ENCODE results near the gene BTC.

DNA sequence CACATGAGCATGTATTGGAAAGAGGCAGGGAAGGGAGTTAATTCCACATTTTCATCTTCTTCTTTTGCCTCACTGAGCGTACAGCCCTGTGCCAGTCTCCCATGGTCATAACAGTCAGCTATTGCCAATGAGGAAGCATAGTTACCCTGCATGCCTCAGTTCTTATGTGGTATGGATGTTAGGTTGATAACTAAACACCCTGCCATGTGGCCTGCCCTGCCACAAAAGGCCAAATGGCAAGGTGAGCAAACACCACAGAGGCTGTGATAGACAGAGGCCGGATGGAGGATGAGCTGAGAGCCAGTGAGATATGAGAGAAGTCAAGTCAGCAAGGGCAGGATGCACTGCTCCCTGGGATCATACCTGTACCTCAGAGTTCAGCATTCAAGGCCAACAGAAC is 59.3 kb downstream of the BTC start:
- TF ChIP-seq, protein P1, sequence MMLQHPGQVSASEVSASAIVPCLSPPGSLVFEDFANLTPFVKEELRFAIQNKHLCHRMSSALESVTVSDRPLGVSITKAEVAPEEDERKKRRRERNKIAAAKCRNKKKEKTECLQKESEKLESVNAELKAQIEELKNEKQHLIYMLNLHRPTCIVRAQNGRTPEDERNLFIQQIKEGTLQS (IDR thresholded peaks at IDR 0.05): no peak
- TF ChIP-seq JUND (IDR thresholded peaks at IDR 0.05): no peak
- TF ChIP-seq, protein P2, sequence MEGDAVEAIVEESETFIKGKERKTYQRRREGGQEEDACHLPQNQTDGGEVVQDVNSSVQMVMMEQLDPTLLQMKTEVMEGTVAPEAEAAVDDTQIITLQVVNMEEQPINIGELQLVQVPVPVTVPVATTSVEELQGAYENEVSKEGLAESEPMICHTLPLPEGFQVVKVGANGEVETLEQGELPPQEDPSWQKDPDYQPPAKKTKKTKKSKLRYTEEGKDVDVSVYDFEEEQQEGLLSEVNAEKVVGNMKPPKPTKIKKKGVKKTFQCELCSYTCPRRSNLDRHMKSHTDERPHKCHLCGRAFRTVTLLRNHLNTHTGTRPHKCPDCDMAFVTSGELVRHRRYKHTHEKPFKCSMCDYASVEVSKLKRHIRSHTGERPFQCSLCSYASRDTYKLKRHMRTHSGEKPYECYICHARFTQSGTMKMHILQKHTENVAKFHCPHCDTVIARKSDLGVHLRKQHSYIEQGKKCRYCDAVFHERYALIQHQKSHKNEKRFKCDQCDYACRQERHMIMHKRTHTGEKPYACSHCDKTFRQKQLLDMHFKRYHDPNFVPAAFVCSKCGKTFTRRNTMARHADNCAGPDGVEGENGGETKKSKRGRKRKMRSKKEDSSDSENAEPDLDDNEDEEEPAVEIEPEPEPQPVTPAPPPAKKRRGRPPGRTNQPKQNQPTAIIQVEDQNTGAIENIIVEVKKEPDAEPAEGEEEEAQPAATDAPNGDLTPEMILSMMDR (IDR thresholded peaks at IDR 0.05; ENCODE audit: low read depth, low read length, missing input control): no peak
- TF ChIP-seq RAD21 (IDR thresholded peaks at IDR 0.05): no peak
- TF ChIP-seq EGR1 (IDR thresholded peaks at IDR 0.05; ENCODE audit: low read depth in 2 of 2): no peak
